Activated CD4-positive, alpha-beta T cell treated with anti-CD3 and anti-CD28 coated beads, Interleukin-2, amount 10 ng/mL, durations not matched to agents 24 days and 14 days (primary cell): ENCODE results near the gene KCNA2. TPM values are rescaled to one million over a fixed set of nuclear protein-coding genes. Genes with fewer than 3 reads are reported as not detected.

Experiments
- DNase-seq: peaks from one replicate; pipeline ENCODE4 v3.0.0; 2022
- H3K27ac Mint-ChIP-seq: one replicate; pipeline ENCODE4 v1.8.0; 2022; ENCODE audit warnings: mild to moderate bottlenecking, mixed read lengths
- H3K27me3 Mint-ChIP-seq: one replicate; pipeline ENCODE4 v1.8.0; 2022; ENCODE audit warnings: mixed read lengths
- H3K36me3 Mint-ChIP-seq: one replicate; pipeline ENCODE4 v1.8.0; 2022; ENCODE audit warnings: low read depth, mild to moderate bottlenecking, mixed read lengths
- H3K4me1 Mint-ChIP-seq: one replicate; pipeline ENCODE4 v1.8.0; 2021; ENCODE audit warnings: mixed read lengths
- H3K4me3 Mint-ChIP-seq: one replicate; pipeline ENCODE4 v1.8.0; 2022; ENCODE audit warnings: mild to moderate bottlenecking, moderate library complexity, mixed read lengths
- H3K9me3 Mint-ChIP-seq: one replicate; pipeline ENCODE4 v1.8.0; 2021; ENCODE audit warnings: mixed read lengths
- intact Hi-C: fragments of 100-400 bp; cut with micrococcal nuclease; formaldehyde crosslinking; loops from one replicate; pipeline ENCODE4 v1.15.1; 2023
- total RNA-seq: library from RNA; stranded (reverse); gene quantifications from 2 replicates; pipeline ENCODE4 v1.2.3, GENCODE V29; 2022

Gene KCNA2
- total RNA-seq, 1 donor from 2014 or later = 0.58 TPM

DNA sequence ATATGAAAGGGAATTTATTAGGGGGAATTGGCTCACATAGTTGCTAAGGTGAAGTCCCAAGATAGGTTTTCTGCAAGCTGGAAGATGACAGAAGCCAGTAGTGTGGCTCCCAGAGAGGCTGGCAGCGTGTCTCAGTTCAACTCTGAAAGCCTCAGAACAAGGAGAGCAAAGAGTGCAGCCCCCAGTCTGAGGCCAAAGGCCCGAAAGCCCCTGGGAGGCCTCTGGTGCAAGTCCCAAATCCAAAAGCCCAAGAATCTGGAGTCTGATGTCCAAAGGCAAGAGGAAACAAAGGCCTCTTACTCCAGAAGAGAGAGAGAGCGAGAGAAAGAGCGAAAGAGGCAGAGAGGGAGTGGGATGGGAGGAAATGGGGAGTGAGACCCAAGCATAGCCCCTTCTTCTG lies 18.3 kb downstream of the KCNA2 start:
- Mint-ChIP-seq H3K4me1 (no peaks in the 10 kb centered on the region), H3K4me3 (no peak overlapping the region)

GRCh38 chr1:110585481-110585880 lies 20.7 kb downstream of the KCNA2 start:
- no peaks in the 10 kb centered on the region for H3K4me1 Mint-ChIP-seq
- H3K27ac Mint-ChIP-seq = no peak overlapping the region
- peaks cover 16% of the 10 kb centered on the region for H3K27me3 Mint-ChIP-seq
- intact Hi-C loops = no loop called here
- DNase-seq = no peak
- H3K4me3 Mint-ChIP-seq = no peak overlapping the region
- H3K36me3 Mint-ChIP-seq = no peaks in the 10 kb centered on the region
- no peaks in the 10 kb centered on the region for H3K9me3 Mint-ChIP-seq

More for the DNA sequence above, 18.3 kb downstream of the KCNA2 start:
- intact Hi-C loops = no loop called here
- no peak for DNase-seq
- no peaks in the 10 kb centered on the region for H3K9me3 Mint-ChIP-seq
- H3K27ac Mint-ChIP-seq = no peak overlapping the region
- H3K36me3 Mint-ChIP-seq = no peaks in the 10 kb centered on the region
- H3K27me3 Mint-ChIP-seq = peaks cover 19% of the 10 kb centered on the region

DNA sequence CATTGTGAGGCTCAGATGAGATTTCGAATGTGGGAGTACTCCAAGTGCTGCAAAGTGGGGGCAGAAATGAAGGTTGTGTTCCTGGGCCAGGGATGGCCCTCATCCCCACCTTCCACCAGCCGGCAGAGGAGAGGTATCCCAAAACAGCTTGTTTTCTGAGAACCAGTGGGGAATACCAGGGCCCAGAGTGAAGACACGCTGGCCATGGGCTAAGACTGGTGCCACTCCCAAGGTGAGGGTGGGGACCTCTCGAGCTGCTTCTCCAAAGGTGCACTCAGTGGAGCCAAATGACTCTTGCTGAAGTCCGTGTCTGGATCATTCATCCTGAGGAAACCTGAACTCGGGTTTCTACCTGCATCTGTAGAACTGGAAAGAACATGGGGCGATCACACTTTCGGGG lies 22.1 kb downstream of the KCNA2 start:
- no peaks in the 10 kb centered on the region for H3K36me3 Mint-ChIP-seq
- no peak overlapping the region for H3K4me3 Mint-ChIP-seq
- no peak overlapping the region for H3K27ac Mint-ChIP-seq
- H3K4me1 Mint-ChIP-seq = no peaks in the 10 kb centered on the region
- DNase-seq = no peak
- no peaks in the 10 kb centered on the region for H3K9me3 Mint-ChIP-seq
- peaks cover 21% of the 10 kb centered on the region for H3K27me3 Mint-ChIP-seq
- intact Hi-C loops = no loop called here

GRCh38 chr1:110583505-110583904 lies 22.7 kb downstream of the KCNA2 start:
- no peak overlapping the region for H3K27ac Mint-ChIP-seq
- H3K4me1 Mint-ChIP-seq = no peaks in the 10 kb centered on the region
- no peaks in the 10 kb centered on the region for H3K36me3 Mint-ChIP-seq
- intact Hi-C loops = no loop called here
- no peak for DNase-seq
- H3K9me3 Mint-ChIP-seq = no peaks in the 10 kb centered on the region
- H3K27me3 Mint-ChIP-seq = peaks cover 22% of the 10 kb centered on the region
- no peak overlapping the region for H3K4me3 Mint-ChIP-seq

DNA sequence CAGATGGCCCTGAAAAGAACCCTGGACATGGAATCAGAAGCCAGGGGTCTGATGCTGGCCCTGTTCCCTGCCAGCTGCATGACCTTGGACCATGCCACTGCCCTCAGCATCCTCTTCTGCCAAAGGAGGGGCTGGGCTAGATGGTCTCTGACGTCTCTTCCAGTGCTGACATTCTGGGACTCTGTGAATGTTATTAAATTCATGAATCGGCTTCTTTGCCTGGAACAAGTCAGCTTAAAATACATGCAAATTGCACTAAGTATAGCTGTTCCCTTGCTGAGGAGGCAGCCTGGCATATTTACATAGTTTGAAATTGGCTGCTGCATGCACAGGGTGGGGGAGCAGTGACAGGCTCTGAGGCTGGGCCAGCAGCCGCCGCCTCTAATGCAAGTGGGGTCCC lies 23.8 kb downstream of the KCNA2 start:
- intact Hi-C loops = no loop called here
- Mint-ChIP-seq H3K27me3 (peaks cover 18% of the 10 kb centered on the region), H3K27ac (no peak overlapping the region)

DNA sequence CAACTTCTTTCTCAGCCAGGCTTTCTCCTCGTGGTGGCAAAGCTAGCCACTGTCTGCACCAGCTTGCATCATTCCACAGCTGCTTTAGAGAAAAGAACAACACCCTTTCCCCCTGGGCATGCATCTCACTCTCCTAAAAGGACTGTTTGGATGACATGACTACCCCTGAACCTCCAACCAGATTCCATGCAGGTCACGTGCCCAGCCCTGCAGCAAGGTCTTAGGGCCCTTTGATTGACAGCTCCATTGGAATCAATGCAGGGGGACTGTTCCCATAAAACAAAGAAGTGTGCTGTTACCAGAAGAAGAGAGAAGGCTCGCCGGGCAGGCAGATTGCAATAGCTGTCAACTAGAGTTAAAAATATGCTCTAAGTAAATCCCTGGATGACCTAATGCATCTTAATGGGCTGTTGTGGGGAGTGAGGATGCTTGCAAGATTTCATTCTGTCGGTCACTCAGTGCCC lies 24.4 kb downstream of the KCNA2 start:
- Mint-ChIP-seq H3K9me3 (no peaks in the 10 kb centered on the region), H3K36me3 (no peaks in the 10 kb centered on the region), H3K4me3 (no peak overlapping the region), H3K4me1 (no peaks in the 10 kb centered on the region), H3K27me3 (peaks cover 21% of the 10 kb centered on the region), H3K27ac (no peak overlapping the region)
- no peak for DNase-seq
- intact Hi-C loops = no loop called here

More for the DNA sequence above, 23.8 kb downstream of the KCNA2 start:
- H3K4me1 Mint-ChIP-seq = no peaks in the 10 kb centered on the region
- no peak for DNase-seq
- H3K4me3 Mint-ChIP-seq = no peak overlapping the region
- H3K9me3 Mint-ChIP-seq = no peaks in the 10 kb centered on the region
- H3K36me3 Mint-ChIP-seq = no peaks in the 10 kb centered on the region

- Mint-ChIP-seq H3K9me3 (no peaks in the 10 kb centered on the region), H3K27me3 (peaks cover 32% of the 10 kb centered on the region), H3K36me3 (no peaks in the 10 kb centered on the region), H3K4me3 (no peak overlapping the region), H3K4me1 (no peaks in the 10 kb centered on the region), H3K27ac (no peak overlapping the region)
- no peak for DNase-seq
- intact Hi-C loops = no loop called here
Observed at GRCh38 chr1:110580244-110580643, 25.9 kb downstream of the KCNA2 start.

GRCh38 chr1:110579460-110579859 lies 26.7 kb downstream of the KCNA2 start:
- Mint-ChIP-seq H3K4me1 (no peaks in the 10 kb centered on the region), H3K27ac (no peak overlapping the region), H3K9me3 (no peaks in the 10 kb centered on the region), H3K27me3 (peaks cover 37% of the 10 kb centered on the region), H3K36me3 (no peaks in the 10 kb centered on the region), H3K4me3 (no peak overlapping the region)
- DNase-seq = no peak
- intact Hi-C loops = no loop called here

DNA sequence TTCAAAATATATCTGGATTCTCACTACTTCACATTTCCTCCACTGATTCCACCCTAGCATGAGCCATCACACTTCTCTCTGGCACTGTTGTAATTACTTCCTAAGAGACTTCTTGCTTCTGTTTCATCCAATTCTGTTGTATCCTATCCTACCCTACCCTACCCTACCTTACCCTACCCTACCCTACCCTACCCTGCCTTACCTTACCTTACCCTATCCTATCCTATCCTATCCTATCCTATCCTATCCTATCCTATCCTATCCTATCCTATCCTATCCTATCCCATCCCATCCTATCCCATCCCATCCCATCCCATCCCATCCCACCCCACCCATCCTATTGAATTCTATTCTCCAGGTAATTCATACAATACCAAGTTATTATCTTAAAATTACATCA lies 29.7 kb downstream of the KCNA2 start:
- intact Hi-C loops = no loop called here
- H3K4me1 Mint-ChIP-seq = no peaks in the 10 kb centered on the region
- no peaks in the 10 kb centered on the region for H3K9me3 Mint-ChIP-seq

GRCh38 chr1:110573314-110573713 lies 32.8 kb downstream of the KCNA2 start:
- H3K4me3 Mint-ChIP-seq = no peak overlapping the region
- H3K36me3 Mint-ChIP-seq = no peaks in the 10 kb centered on the region
- intact Hi-C loops = no loop called here
- no peak for DNase-seq
- peaks cover 57% of the 10 kb centered on the region for H3K27me3 Mint-ChIP-seq
- H3K27ac Mint-ChIP-seq = no peak overlapping the region
- no peaks in the 10 kb centered on the region for H3K9me3 Mint-ChIP-seq
- no peaks in the 10 kb centered on the region for H3K4me1 Mint-ChIP-seq

More for the DNA sequence above, 29.7 kb downstream of the KCNA2 start:
- no peaks in the 10 kb centered on the region for H3K36me3 Mint-ChIP-seq
- H3K27ac Mint-ChIP-seq = no peak overlapping the region
- no peak overlapping the region for H3K4me3 Mint-ChIP-seq
- DNase-seq = no peak
- peaks cover 49% of the 10 kb centered on the region for H3K27me3 Mint-ChIP-seq

DNA sequence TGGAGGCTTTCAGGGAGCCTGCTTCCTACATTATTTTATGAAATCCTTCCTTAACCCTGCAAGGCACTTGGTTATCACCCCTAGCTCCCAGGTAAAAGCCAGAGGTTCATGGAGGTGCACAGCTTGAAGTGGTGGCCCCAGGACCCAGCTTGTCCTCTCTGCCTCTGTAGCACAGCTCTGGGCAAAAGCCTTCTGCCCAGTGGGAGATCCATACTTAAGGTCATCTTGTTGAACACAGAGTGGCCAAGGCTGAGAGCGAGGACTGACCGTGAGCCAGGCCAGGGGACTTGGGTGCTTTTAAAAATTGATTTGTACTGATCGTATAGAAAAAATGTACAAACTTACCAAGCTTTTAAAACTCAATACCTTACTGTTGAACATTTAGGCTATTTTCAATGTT lies 33.4 kb downstream of the KCNA2 start:
- intact Hi-C loops = no loop called here

GRCh38 chr1:110570901-110571300 lies 35.3 kb downstream of the KCNA2 start:
- Mint-ChIP-seq H3K4me3 (no peak overlapping the region), H3K4me1 (no peaks in the 10 kb centered on the region), H3K36me3 (no peaks in the 10 kb centered on the region), H3K27me3 (peaks cover 58% of the 10 kb centered on the region), H3K9me3 (no peaks in the 10 kb centered on the region), H3K27ac (no peak overlapping the region)
- intact Hi-C loops = no loop called here
- DNase-seq = no peak

More for the DNA sequence above, 33.4 kb downstream of the KCNA2 start:
- Mint-ChIP-seq H3K27me3 (peaks cover 58% of the 10 kb centered on the region), H3K36me3 (no peaks in the 10 kb centered on the region), H3K4me1 (no peaks in the 10 kb centered on the region), H3K27ac (no peak overlapping the region), H3K4me3 (no peak overlapping the region), H3K9me3 (no peaks in the 10 kb centered on the region)
- DNase-seq = no peak

DNA sequence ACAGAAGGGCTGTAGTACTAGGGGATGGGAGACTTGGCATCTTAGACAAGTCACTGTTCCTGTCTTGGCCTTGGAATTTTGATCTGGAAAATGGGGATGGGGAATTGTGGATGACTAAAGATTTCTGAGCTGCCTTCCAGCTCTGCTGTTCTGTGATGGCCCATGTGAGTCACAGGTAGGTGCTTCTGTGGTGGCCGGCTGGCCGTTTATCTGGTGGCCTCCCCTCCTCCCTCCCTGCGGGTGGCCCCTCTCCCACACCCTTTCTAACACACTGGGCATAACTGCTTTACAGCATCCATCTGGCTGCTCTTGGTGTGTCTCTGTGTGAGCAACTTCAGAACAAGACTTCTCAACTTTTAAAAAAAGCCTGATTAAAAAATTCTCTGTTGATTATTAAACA lies 35.9 kb downstream of the KCNA2 start:
- H3K9me3 Mint-ChIP-seq = no peaks in the 10 kb centered on the region
- H3K4me3 Mint-ChIP-seq = no peak overlapping the region
- no peaks in the 10 kb centered on the region for H3K4me1 Mint-ChIP-seq

DNA sequence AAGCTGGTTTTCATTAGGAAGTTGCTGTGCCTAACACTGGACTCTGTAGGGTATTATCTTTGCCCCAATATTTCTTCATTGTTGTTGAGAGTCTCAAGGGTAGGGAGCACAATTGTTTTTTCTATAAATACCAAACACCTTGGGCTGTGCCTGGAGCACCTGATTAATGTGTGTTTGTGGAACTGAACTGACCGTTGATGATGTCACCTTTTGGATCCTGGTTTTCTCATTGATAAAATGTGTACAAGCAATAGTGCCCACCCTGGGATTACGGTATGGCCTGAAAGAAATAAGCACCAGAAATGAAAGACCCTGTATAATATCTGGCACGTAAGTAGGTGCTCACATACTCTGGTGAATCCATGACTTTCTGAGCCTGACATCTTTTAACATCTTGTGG lies 39.3 kb downstream of the KCNA2 start:
- H3K4me1 Mint-ChIP-seq = no peaks in the 10 kb centered on the region
- intact Hi-C loops = no loop called here
- peaks cover 46% of the 10 kb centered on the region for H3K27me3 Mint-ChIP-seq
- H3K27ac Mint-ChIP-seq = no peak overlapping the region
- H3K9me3 Mint-ChIP-seq = no peaks in the 10 kb centered on the region
- no peaks in the 10 kb centered on the region for H3K36me3 Mint-ChIP-seq
- H3K4me3 Mint-ChIP-seq = no peak overlapping the region
- DNase-seq = no peak

More for the DNA sequence above, 35.9 kb downstream of the KCNA2 start:
- intact Hi-C loops = no loop called here
- Mint-ChIP-seq H3K27me3 (peaks cover 56% of the 10 kb centered on the region), H3K36me3 (no peaks in the 10 kb centered on the region), H3K27ac (no peak overlapping the region)
- DNase-seq = no peak

- H3K27ac Mint-ChIP-seq = no peak overlapping the region
- peaks cover 36% of the 10 kb centered on the region for H3K27me3 Mint-ChIP-seq
- intact Hi-C loops = no loop called here
- no peak overlapping the region for H3K4me3 Mint-ChIP-seq
- DNase-seq = no peak
- H3K9me3 Mint-ChIP-seq = no peaks in the 10 kb centered on the region
- no peaks in the 10 kb centered on the region for H3K4me1 Mint-ChIP-seq
- H3K36me3 Mint-ChIP-seq = no peaks in the 10 kb centered on the region
Observed at GRCh38 chr1:110565565-110565964, 40.6 kb downstream of the KCNA2 start.
